K562 (cell line): ENCODE measurements around the gene GYPE. TPM values are rescaled to one million over a fixed set of nuclear protein-coding genes. Genes with fewer than 3 reads are reported as not detected.
A peak's percentile ranks its signal among the peaks of the same experiment; 100 is the strongest.
"Not testable (repeated sequence)": the region's sequence is repeated elsewhere in the genome, so short reads cannot be mapped to it uniquely, and the experiment has no call there.

Experiments
- ATAC-seq: fragments of 200-7000 bp; cut with Tn5 transposase; 3 replicates; pipeline ENCODE4 v1.9.1; 2020; ENCODE audit warnings: moderate library complexity
- BruUV-seq: library from RNA; stranded (reverse); fragments of 400-500 nt; replicated peaks from 2 replicates; lab custom pipeline; 2021; lab: Mats Ljungman, UMichigan
- CTCF ChIA-PET: fragments of 300-600 bp; formaldehyde crosslinking; extraction: SDS; loops from one replicate; lab custom pipeline; 2021; ENCODE audit warnings: low intra/inter-chr PET ratio; lab: Yijun Ruan, JAX
- POLR2A ChIA-PET: fragments of 300-600, 350-650 bp; sonication (Branson Sonifier 250); formaldehyde crosslinking; extraction: SDS; loops from one replicate; lab custom pipeline; 2021; ENCODE audit warnings: antibody characterized with exemption, inconsistent platforms; lab: Yijun Ruan, JAX
- DNase-seq, 4 experiments: peaks; one replicate each; pipeline versions ENCODE4 v3.0.0 to v3.0.0-alpha.2; 2011 to 2018; ENCODE audit warnings: low spot score in 3 of 4, mixed read lengths in 3 of 4; ENCODE audit errors: extremely low read depth in 1 of 4
- FAIRE-seq: peaks from 2 replicates; lab custom pipeline; 2011; peaks lifted over from hg19 to GRCh38; lab: Jason Lieb, UNC
- H2AFZ ChIP-seq: 2 replicates; pipeline ENCODE4 v1.6.0; 2011; ENCODE audit warnings: low read depth, low read length, control low read depth, inconsistent platforms
- H3K27ac ChIP-seq: fragments of 200-600 bp; 3 replicates; pipeline ENCODE4 v1.8.0; 2011; ENCODE audit warnings: low read depth, mild to moderate bottlenecking, control low read depth, inconsistent platforms, low read length, moderate library complexity, mixed read lengths; ENCODE audit errors: extremely low read depth
- H3K27me3 ChIP-seq, 2 experiments: fragments of 300-600 bp in 1 of 2; 2 replicates in 1 of 2; 3 replicates in 1 of 2; pipeline versions ENCODE4 v1.6.0 to v1.8.0; 2011; ENCODE audit warnings: inconsistent platforms in 2 of 2, low read length in 2 of 2, mild to moderate bottlenecking in 1 of 2, mixed read lengths in 1 of 2, moderate library complexity in 1 of 2; ENCODE audit not compliant: control insufficient read depth in 2 of 2, insufficient read depth in 2 of 2
- H3K36me3 ChIP-seq: fragments of 300-600 bp; 3 replicates; pipeline ENCODE4 v1.8.0; 2011; ENCODE audit warnings: mild to moderate bottlenecking, low read length, inconsistent platforms; ENCODE audit not compliant: control insufficient read depth, insufficient read depth
- H3K4me1 ChIP-seq, 2 experiments: fragments of 200-600 bp in 1 of 2; replicated peaks in 1 of 2; 2 replicates in 1 of 2; 3 replicates in 1 of 2; pipeline versions ENCODE4 v1.5.1 to v1.8.0; 2011; ENCODE audit warnings: inconsistent platforms in 2 of 2, low read length in 2 of 2, mild to moderate bottlenecking in 1 of 2, mixed read lengths in 1 of 2, moderate library complexity in 1 of 2; ENCODE audit not compliant: control insufficient read depth in 2 of 2, insufficient read depth in 2 of 2
- H3K4me2 ChIP-seq: 2 replicates; pipeline ENCODE4 v1.6.1; 2011; ENCODE audit warnings: low read length, control low read depth, inconsistent platforms, mixed read lengths; ENCODE audit not compliant: insufficient read depth
- H3K4me3 ChIP-seq: fragments of 200-600 bp; sonication (generic), shearing (Covaris generic); 2 replicates; pipeline ENCODE4 v1.5.1; 2016; ENCODE audit warnings: control low read depth, inconsistent platforms
- H3K79me2 ChIP-seq: fragments of 200-600 bp; 3 replicates; pipeline ENCODE4 v1.8.0; 2011; ENCODE audit warnings: low read length, inconsistent platforms; ENCODE audit not compliant: control insufficient read depth, insufficient read depth
- H3K9ac ChIP-seq, 2 experiments: 2 replicates each; pipeline versions ENCODE4 v1.6.0 to v1.6.1; 2011; ENCODE audit warnings: low read depth in 2 of 2, low read length in 2 of 2, control low read depth in 1 of 2, inconsistent platforms in 1 of 2, mild to moderate bottlenecking in 1 of 2, mixed read lengths in 1 of 2; ENCODE audit not compliant: insufficient read depth in 1 of 2
- H3K9me1 ChIP-seq: one replicate; pipeline ENCODE4 v1.6.0; 2011; ENCODE audit warnings: inconsistent platforms, mild to moderate bottlenecking, low read length, moderate library complexity; ENCODE audit not compliant: control insufficient read depth, insufficient read depth
- H3K9me3 ChIP-seq: replicated peaks from 2 replicates; pipeline ENCODE4 v1.5.1; 2011; ENCODE audit warnings: low read depth, low read length, inconsistent platforms; ENCODE audit not compliant: control insufficient read depth, insufficient read depth
- H4K20me1 ChIP-seq: replicated peaks from 2 replicates; pipeline ENCODE4 v1.6.1; 2011; ENCODE audit warnings: low read length, inconsistent platforms, mixed read lengths; ENCODE audit not compliant: control insufficient read depth, insufficient read depth
- BCOR ChIP-seq: fragments of 450-650 bp; IDR thresholded peaks from 2 replicates; pipeline ENCODE4 v1.6.1; 2016
- FOS ChIP-seq: IDR thresholded peaks from 3 replicates; pipeline ENCODE4 v1.6.1; 2011; ENCODE audit not compliant: insufficient read length; ENCODE audit errors: extremely low read depth
- GTF2F1 ChIP-seq: IDR thresholded peaks from 2 replicates; pipeline ENCODE4 v1.6.1; 2011; ENCODE audit warnings: low read depth, low read length, improper control_type of control experiment
- HOXB6 ChIP-seq: fragments of 250-450 bp; sonication (Bioruptor Pico); IDR thresholded peaks from 2 replicates; pipeline ENCODE4 v1.5.1; 2022; ENCODE audit warnings: mild to moderate bottlenecking, borderline replicate concordance
- KDM1A ChIP-seq, 2 experiments: fragments of 450-650 bp; IDR thresholded peaks; 2 replicates each; pipeline ENCODE4 v1.6.1; 2016; ENCODE audit warnings: mild to moderate bottlenecking in 2 of 2
- ZFX ChIP-seq: sonication (generic); formaldehyde crosslinking; IDR thresholded peaks from 2 replicates; pipeline ENCODE4 v1.8.0; 2022; ENCODE audit warnings: mild to moderate bottlenecking, missing genetic modification reagents, moderate library complexity
- ZNF146 ChIP-seq: IDR thresholded peaks from one replicate; pipeline ENCODE4 v1.6.1; 2018; ENCODE audit warnings: missing compliant biosample characterization; ENCODE audit not compliant: unreplicated experiment
- WGBS: fragments of 100-300 bp; shearing (Covaris generic); methylation state at CpG from one replicate; pipeline ENCODE4 v1.1.6; 2016; ENCODE audit warnings: low coverage, mixed read lengths; ENCODE audit not compliant: insufficient coverage; ENCODE audit errors: missing lambda C conversion rate; 5-methylcytosine and 5-hydroxymethylcytosine counted together
- in situ Hi-C: fragments of 300-500 bp; cut with MboI; formaldehyde crosslinking; loops from 4 replicates; pipeline ENCODE4 v1.15.0; 2018; ENCODE audit warnings: inconsistent platforms, mixed read lengths
- intact Hi-C: fragments of 100-400 bp; cut with micrococcal nuclease; formaldehyde crosslinking; loops from 2 replicates; pipeline ENCODE4 v1.14.2; 2022
- polyA plus RNA-seq, 8 experiments: library from polyadenylated mRNA; depleted of rRNA in 4 of 8; stranded (reverse) in 5 of 8; unstranded in 3 of 8; fragments of >200 nt; fragmentation: Nextera tagmentation in 2 of 8; fragmentation: Illumina TruSeq in 1 of 8; extraction: Ambion mirVana in 2 of 8; extraction: Trizol in 1 of 8; gene quantifications; 2 replicates each; pipeline versions ENCODE4 v1.2.1 to v1.2.3, GENCODE V29; 2011 to 2014; ENCODE audit warnings: inconsistent platforms in 1 of 8, missing spikeins in 1 of 8
- total RNA-seq, 7 experiments: library from RNA; depleted of rRNA in 6 of 7; stranded (reverse); fragments of >200 nt in 6 of 7; fragmentation: Illumina TruSeq in 2 of 7; extraction: Trizol in 2 of 7; gene quantifications; 2 replicates each; pipeline versions ENCODE4 v1.2.1 to v1.2.3, GENCODE V29; 2011 to 2021; ENCODE audit warnings: low replicate concordance in 1 of 7

Gene GYPE
- total and polyA plus RNA-seq, 9 of the 15 experiments (the other 6 are each of a cell fraction or from before 2014, with no cell fraction given) = 16.8 to 108 (median 43.7) TPM

DNA sequence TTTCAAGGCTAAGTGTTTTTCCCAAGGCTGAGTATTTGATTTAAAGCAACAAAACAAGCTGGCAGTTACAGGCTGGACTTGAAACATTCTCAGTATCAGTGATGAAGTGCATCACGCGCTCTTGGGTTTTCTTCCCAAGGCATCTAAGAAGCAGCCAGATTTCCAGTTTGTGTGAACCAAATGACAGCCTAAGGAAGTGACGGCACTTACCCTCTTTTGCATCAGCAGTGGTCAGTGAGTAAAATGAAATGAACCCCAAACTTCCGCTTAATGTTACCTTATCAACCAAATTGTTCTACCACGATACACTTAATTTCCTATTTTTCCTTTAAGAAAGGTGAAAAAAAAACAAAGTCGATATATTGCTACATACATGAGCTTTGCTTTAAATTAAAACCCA lies 15.8 kb upstream of the GYPE start:
- POLR2A ChIA-PET = no interaction called here
- BruUV-seq = no TSS peak
- ATAC-seq (no peak), FAIRE-seq (no peak), DNase-seq (no peak)
- Histone ChIP-seq H3K4me2 (no peak overlapping the region), H3K36me3 (no peaks in the 10 kb centered on the region), H3K4me1 (no peaks in the 10 kb centered on the region), H3K9me1 (no peaks in the 10 kb centered on the region), H3K27ac (no peak overlapping the region), H3K9ac (no peak overlapping the region), H3K9me3 (no peaks in the 10 kb centered on the region), H3K27me3 (no peaks in the 10 kb centered on the region), H3K4me3 (no peak overlapping the region), H2AFZ (no peak overlapping the region; the same call in 1 of the 2 replicates), H3K79me2 (no peaks in the 10 kb centered on the region), H4K20me1 (no peaks in the 10 kb centered on the region)
- TF ChIP-seq FOS (no peak), HOXB6 (CRISPR knock-in tag) (no peak), GTF2F1 (no peak), ZFX (CRISPR knock-in tag) (no peak)
- intact Hi-C loops (no loop called here), in situ Hi-C loops (loop anchor here (25.0 kb wide), 1 partner anchor 134 kb away; no protein-coding TSS in a partner anchor)
- WGBS = 70% methylated on average over 6 of the region's 6 CpGs
- CTCF ChIA-PET = no interaction called here

DNA sequence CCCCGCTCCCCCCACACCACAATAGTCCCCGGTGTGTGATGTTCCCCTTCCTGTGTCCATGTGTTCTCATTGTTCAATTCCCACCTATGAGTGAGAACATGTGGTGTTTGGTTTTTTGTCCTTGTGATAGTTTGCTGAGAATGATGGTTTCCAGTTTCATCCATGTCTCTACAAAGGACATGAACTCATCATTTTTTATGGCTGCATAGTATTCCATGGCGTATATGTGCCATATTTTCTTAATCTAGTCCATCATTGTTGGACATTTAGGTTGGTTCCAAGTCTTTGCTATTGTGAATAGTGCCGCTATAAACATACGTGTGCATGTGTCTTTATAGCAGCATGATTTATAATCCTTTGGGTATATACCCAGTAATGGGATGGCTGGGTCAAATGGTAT lies 11.1 kb upstream of the GYPE start:
- H3K27ac ChIP-seq, H3K36me3 ChIP-seq, H3K9me3 ChIP-seq: not testable (repeated sequence)
- TF ChIP-seq KDM1A (IDR thresholded peaks at IDR 0.05) = peak in 1 of 2 experiments; percentile 51; a peak in 1 of 4 replicates
- peak; percentile 68 for TF ChIP-seq ZNF146
- TF ChIP-seq BCOR = peak; percentile 64; the same call in 1 of the 2 replicates
- TF ChIP-seq, all 486 proteins: peak for 3; not testable (repeated sequence) for 483
- H3K79me2 ChIP-seq, H4K20me1 ChIP-seq, H3K9me1 ChIP-seq, DNase-seq, BruUV-seq, H3K27me3 ChIP-seq, H3K4me1 ChIP-seq, H3K4me2 ChIP-seq, ATAC-seq, H3K4me3 ChIP-seq, H2AFZ ChIP-seq, FAIRE-seq, CTCF ChIA-PET, H3K9ac ChIP-seq, POLR2A ChIA-PET, intact Hi-C loops: not testable (repeated sequence)
- WGBS = 78% methylated on average over 3 of the region's 5 CpGs
- in situ Hi-C loops = loop anchor here (25.0 kb wide), 1 partner anchor 129 kb away; no protein-coding TSS in a partner anchor

DNA sequence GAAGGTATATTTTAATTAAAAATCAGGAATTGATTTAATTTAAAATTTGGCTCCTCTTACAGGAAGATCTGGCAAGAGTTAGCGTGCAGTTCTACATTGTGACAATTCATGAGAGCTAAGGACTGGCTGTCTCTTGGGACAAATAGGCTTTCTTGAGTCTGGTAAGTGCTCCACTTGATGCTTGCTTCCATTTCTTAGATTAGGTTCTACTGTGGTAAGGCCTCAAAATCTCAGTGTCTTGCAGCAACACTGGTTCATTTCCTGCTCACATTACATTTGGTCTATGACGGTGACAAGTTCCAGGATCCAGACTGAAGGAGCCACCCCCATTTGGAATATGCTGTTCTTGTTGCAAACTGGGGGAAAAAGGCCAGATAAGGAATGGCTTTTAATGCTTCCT lies 7.1 kb upstream of the GYPE start:
- peak overlapping the region; percentile 61; the same call in 1 of the 3 replicates for H3K27ac ChIP-seq
- H4K20me1 ChIP-seq, intact Hi-C loops, H3K9me1 ChIP-seq, H3K4me1 ChIP-seq, H3K27me3 ChIP-seq, ATAC-seq, H3K36me3 ChIP-seq, H3K9ac ChIP-seq, FAIRE-seq, H3K9me3 ChIP-seq, POLR2A ChIA-PET, DNase-seq, CTCF ChIA-PET: not testable (repeated sequence)
- in situ Hi-C loops = loop anchor here (25.0 kb wide), 1 partner anchor 125 kb away; no protein-coding TSS in a partner anchor
- TSS peak; percentile 49 for BruUV-seq
- H3K4me3 ChIP-seq = peak overlapping the region; percentile 42; the same call in 1 of the 2 replicates
- peak overlapping the region; percentile 52 for H3K4me2 ChIP-seq
- H3K79me2 ChIP-seq = peaks cover 20% of the 10 kb centered on the region
- H2AFZ ChIP-seq = peak overlapping the region; percentile 55; the same call in 1 of the 2 replicates
- whole genome bisulfite sequencing = 81% methylated on average over 1 of the region's 2 CpGs
